ENCODE results near the gene CEP250. TPM values are rescaled to one million over a fixed set of nuclear protein-coding genes. Genes with fewer than 3 reads are reported as not detected.
"Not testable (repeated sequence)": the region's sequence is repeated elsewhere in the genome, so short reads cannot be mapped to it uniquely, and the experiment has no call there.

The CEP250 gene
- total and polyA plus RNA-seq, 8 donors: 23.4 to 80.0 (median 71.3) TPM

DNA sequence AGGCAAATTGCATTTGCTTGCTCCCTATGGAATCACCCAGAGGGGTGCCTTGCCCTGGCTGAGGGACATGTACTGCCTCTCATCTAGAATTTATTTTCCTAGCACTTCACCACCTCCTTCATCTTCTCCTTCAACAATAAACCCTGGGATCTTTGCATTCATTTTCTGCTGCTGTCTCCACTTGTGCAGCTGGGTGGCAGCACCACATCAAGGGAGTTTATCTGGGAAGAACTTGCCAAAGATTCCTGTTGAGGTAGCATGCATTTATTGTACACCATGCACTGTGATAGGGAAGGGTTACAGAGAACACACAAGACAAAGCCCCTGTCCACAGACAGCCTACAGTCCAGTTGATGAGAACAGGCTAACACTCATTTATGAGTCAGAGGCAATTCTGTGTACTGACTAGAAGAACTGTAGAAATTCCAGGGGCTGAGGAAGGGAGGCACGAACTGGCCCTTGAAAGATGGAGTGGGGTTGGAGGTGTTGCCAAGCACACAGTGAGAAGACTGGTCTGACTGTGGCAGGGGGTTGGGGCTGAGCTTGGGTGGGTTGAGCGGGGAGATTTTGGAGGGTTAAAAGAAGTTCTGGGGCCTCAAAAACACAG lies 56.5 kb downstream of the CEP250 start:
- Histone ChIP-seq H3K4me3 (no peak overlapping the region), H3K9me3 (no peaks in the 10 kb centered on the region), H3K27me3 (no peaks in the 10 kb centered on the region), H3K36me3 (peaks cover 0 to 80% of the 10 kb centered on the region in 2 donors), H3K4me1 (no peaks in the 10 kb centered on the region), H3K27ac (no peak overlapping the region)
- TF ChIP-seq CTCF (IDR thresholded peaks at IDR 0.05): peak in 1 of 2 donors; percentile 37
- DNase-seq (peak in 2 of 4 donors; percentile 22 to 40), ATAC-seq (peak; percentile 67)
- intact Hi-C loops (cut with DNase I): no loop called here

DNA sequence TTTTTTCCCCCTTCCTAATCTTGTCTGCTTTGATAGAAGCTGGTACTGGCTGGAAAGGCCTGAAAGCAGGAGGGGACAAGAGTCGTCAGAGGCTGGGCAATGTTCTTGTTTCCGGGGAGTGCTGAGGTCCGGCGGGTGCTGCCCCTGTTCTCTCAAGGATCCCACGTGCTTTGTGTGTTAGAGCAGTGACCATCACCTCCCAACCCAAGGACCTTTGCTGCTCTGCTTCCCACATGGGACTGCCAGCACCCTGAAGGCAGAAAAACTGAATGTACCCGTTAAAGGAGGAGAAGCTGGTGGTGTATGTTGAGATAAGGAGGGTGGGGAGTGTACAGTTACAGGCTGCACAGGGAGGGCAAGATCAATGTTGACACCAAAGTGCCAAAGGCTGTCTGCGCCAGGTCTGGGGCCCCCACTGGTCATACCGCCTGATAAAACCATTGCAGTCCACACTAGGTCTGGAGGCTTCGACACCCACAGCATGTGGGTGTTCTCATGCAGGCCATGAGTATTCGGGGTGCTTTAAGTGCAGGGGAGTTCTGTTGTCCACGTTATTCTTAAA lies 59.1 kb downstream of the CEP250 start:
- Histone ChIP-seq H3K4me3 (no peak overlapping the region), H3K9me3 (no peaks in the 10 kb centered on the region), H3K36me3 (peaks cover 0 to 55% of the 10 kb centered on the region in 2 donors), H3K27me3 (no peaks in the 10 kb centered on the region), H3K27ac (no peak overlapping the region), H3K4me1 (no peaks in the 10 kb centered on the region)
- no peak for TF ChIP-seq CTCF (IDR thresholded peaks at IDR 0.05)
- intact Hi-C loops (cut with DNase I): no loop called here
- ATAC-seq: no peak
- DNase-seq: no peak

DNA sequence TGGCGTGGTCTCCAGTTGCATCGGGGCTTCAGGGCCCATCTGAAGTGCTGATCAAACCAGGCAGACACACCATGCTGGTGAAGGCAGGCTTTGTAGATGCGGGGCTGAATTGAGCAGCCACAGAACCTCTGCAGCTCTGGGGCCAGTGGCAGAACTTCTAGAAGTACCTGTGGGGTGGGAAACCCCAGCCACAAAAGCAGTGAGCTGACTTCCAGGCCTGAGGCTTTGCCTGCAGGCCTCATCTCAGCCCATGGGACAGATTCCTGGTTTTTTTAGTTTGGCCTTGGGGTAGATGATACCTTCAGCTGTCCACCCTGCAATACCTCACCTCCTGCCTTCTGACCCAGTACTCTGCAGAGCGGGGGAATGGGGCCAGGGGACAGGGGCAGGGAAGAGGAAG lies 59.9 kb downstream of the CEP250 start:
- DNase-seq: no peak
- peaks cover 0 to 46% of the 10 kb centered on the region in 2 donors for H3K36me3 ChIP-seq

DNA sequence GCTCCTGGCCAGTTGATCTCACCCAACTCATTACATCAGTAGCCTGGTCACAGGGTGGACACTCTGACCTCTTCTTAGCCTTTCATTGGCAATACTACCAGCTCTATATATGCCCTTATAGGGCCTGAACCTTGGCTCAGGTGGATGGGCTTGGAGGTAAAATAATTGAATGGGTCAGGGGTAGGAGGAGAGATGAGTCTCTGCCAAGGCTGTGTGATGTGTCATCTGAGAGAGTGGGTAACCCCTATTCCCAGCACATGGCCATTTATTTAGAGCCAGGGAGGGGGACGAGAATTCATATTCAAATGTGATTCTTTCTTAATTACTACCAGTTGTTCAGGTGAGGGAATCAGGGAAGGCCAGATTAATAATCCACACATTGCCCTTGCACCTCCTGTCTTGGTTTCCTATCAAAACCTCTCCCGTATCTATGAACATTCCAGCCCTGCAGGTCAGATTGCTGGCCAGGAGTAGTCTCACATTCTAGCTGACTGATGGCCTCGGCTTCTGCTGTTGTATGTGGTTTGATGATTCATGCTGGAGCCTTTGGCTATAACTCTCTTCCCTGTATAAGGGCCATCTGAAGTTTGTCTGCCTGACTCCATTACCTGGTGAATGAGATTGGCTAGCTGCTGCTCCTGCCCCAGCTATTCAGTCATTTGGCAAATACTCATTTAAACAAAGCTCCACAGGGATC lies 60.7 kb downstream of the CEP250 start:
- H3K9me3 ChIP-seq: no peaks in the 10 kb centered on the region
- peaks cover 0 to 38% of the 10 kb centered on the region in 2 donors for H3K36me3 ChIP-seq
- H3K4me3 ChIP-seq: no peak overlapping the region
- peak; percentile 73 for ATAC-seq
- intact Hi-C loops (cut with DNase I): no loop called here
- H3K27me3 ChIP-seq: no peaks in the 10 kb centered on the region
- H3K4me1 ChIP-seq: no peaks in the 10 kb centered on the region
- no peak for DNase-seq
- H3K27ac ChIP-seq: no peak overlapping the region
- TF ChIP-seq CTCF (IDR thresholded peaks at IDR 0.05): no peak

More for the DNA sequence above, 59.9 kb downstream of the CEP250 start:
- Histone ChIP-seq H3K27me3 (no peaks in the 10 kb centered on the region), H3K27ac (no peak overlapping the region), H3K4me1 (no peaks in the 10 kb centered on the region), H3K4me3 (no peak overlapping the region), H3K9me3 (no peaks in the 10 kb centered on the region)
- no peak for TF ChIP-seq CTCF (IDR thresholded peaks at IDR 0.05)
- intact Hi-C loops (cut with DNase I): no loop called here
- no peak for ATAC-seq

DNA sequence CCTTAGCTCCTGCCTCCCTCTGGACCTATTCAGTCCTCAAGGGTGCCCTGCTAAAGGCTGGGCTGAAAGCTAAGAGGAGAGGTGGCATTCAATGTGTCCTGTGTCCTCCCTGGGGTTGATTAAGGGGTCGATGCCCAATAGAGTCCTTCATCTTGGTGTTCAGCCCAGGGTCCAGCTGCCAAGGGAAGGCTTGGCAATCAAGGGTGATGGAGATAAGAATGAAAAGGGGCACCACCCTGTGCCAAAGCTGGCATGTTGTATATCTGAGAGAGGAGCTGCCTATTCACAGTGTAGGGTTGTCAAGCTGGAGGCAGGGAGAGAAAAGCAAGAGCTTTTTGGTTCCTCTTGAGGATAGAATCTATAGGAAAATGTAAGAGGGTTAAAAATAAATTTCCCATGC lies 61.7 kb downstream of the CEP250 start:
- ATAC-seq (no peak), DNase-seq (no peak)
- intact Hi-C loops (cut with DNase I): no loop called here
- Histone ChIP-seq H3K4me1 (no peaks in the 10 kb centered on the region), H3K9me3 (no peaks in the 10 kb centered on the region), H3K27me3 (no peaks in the 10 kb centered on the region), H3K4me3 (no peak overlapping the region), H3K27ac (no peak overlapping the region), H3K36me3 (peaks cover 0 to 28% of the 10 kb centered on the region in 2 donors)
- TF ChIP-seq CTCF (IDR thresholded peaks at IDR 0.05): no peak

DNA sequence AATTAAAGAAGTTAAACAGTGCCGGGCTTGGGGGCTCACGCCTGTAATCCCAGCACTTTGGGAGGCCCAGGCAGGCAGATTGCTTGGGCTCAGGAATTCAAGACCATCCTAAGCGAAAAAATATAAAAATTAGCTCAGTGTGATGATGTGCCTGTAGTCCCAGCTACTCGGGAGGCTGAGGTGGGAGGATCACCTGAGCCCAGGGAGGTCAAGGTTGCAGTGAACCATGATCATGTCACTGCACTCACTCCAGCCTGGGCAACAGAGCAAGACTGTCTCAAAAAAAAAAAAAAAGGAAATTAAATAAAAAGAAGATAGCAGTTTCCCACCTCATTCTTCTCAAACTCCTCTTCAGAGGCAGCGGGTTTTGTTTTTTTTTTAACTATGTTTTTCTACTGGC lies 62.4 kb downstream of the CEP250 start:
- ATAC-seq; H3K27me3 ChIP-seq; intact Hi-C loops (cut with DNase I); H3K4me3 ChIP-seq; H3K9me3 ChIP-seq; H3K4me1 ChIP-seq; DNase-seq; H3K27ac ChIP-seq: not testable (repeated sequence)
- H3K36me3 ChIP-seq: peaks cover 0 to 22% of the 10 kb centered on the region in 2 donors
